Activated B cell treated with CpG ODN at 0.5 μM for 24 hours (primary cell): Measurements from ENCODE around the gene DEPP1. TPM values are rescaled to one million over a fixed set of nuclear protein-coding genes. Genes with fewer than 3 reads are reported as not detected.

ENCODE experiments used
- ATAC-seq: fragments of 200-7000 bp; cut with Tn5 transposase; one replicate; pipeline ENCODE4 v1.10.0; 2021; ENCODE audit warnings: low read depth, mild to moderate bottlenecking, moderate library complexity
- CTCF ChIA-PET: fragments of 350-600 bp; sonication (Branson Sonifier 250); formaldehyde crosslinking; loops from one replicate; lab custom pipeline; 2021; ENCODE audit warnings: antibody characterized with exemption; lab: Charles Lee
- POLR2A ChIA-PET: fragments of 350-600 bp; sonication (Branson Sonifier 250); formaldehyde crosslinking; loops from one replicate; lab custom pipeline; 2021; ENCODE audit warnings: antibody characterized with exemption; lab: Charles Lee
- DNase-seq: peaks from one replicate; pipeline ENCODE4 v3.0.0; 2022
- H3K27ac Mint-ChIP-seq: one replicate; pipeline ENCODE4 v1.8.0; 2020; ENCODE audit warnings: mixed read lengths
- H3K27me3 Mint-ChIP-seq: one replicate; pipeline ENCODE4 v1.8.0; 2021; ENCODE audit warnings: mixed read lengths
- H3K36me3 Mint-ChIP-seq: one replicate; pipeline ENCODE4 v1.8.0; 2021; ENCODE audit warnings: low read depth, mixed read lengths
- H3K4me1 Mint-ChIP-seq: one replicate; pipeline ENCODE4 v1.8.0; 2021; ENCODE audit warnings: mixed read lengths
- H3K4me3 Mint-ChIP-seq: one replicate; pipeline ENCODE4 v1.8.0; 2020; ENCODE audit warnings: mild to moderate bottlenecking, mixed read lengths
- H3K9me3 Mint-ChIP-seq: one replicate; pipeline ENCODE4 v1.8.0; 2020; ENCODE audit warnings: mixed read lengths
- CTCF ChIP-seq: fragments of 200-600 bp; IDR thresholded peaks from one replicate; pipeline ENCODE4 v1.8.0; 2022; ENCODE audit warnings: antibody characterized with exemption, mild to moderate bottlenecking
- intact Hi-C: fragments of 100-400 bp; cut with micrococcal nuclease; formaldehyde crosslinking; loops from one replicate; pipeline ENCODE4 v1.15.1; 2024
- total RNA-seq: library from RNA; stranded (reverse); gene quantifications from 2 replicates; pipeline ENCODE4 v1.2.3, GENCODE V29; 2022

Gene DEPP1
- total RNA-seq, 1 donor from 2014 or later, result 0.11 TPM

DNA sequence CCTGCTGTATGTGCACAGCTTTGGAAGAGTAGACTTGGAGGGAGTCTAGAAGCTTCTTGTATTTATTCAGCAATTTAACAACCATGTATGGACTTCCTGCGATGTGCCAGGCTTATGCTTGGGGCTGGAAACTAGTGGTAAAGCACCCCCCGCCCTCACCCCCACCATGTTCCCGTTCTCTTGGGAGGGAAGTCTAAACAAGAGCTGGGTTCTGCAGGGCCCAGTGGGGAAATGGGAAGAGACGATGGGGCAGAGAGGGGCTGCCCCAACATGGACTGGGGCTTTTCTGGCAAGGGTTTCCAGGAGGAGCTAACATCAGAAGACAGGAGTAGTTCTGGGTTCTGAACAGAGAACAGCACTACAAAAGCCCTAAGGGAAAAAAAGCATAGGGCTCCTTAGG, 11.0 kb downstream of the DEPP1 start:
- H3K27ac Mint-ChIP-seq, result peak overlapping the region; percentile 12
- DNase-seq (no peak), ATAC-seq (no peak)
- H3K4me3 Mint-ChIP-seq, result no peak overlapping the region
- intact Hi-C loops, result loop anchor here (5.0 kb wide), 1 partner anchor 1060 kb away; no protein-coding TSS in a partner anchor
- POLR2A ChIA-PET, result interaction anchor here (1.5 to 3.1 kb wide), 2 partner anchors 8 to 34 kb away, joined by 10 to 12 read pairs; partner anchors contain the start of gene RASSF4
- CTCF ChIA-PET, result interaction anchor here (1.3 to 9.5 kb wide), 2 partner anchors 9 to 34 kb away, joined by 3 to 60 read pairs; no protein-coding TSS in a partner anchor
- peaks cover 70% of the 10 kb centered on the region for H3K4me1 Mint-ChIP-seq
- no peaks in the 10 kb centered on the region for H3K27me3 Mint-ChIP-seq
- no peaks in the 10 kb centered on the region for H3K9me3 Mint-ChIP-seq
- no peaks in the 10 kb centered on the region for H3K36me3 Mint-ChIP-seq
- TF ChIP-seq CTCF, result no peak

- intact Hi-C loops, result loop anchor here (1.0 to 5.0 kb wide), 2 partner anchors 7 to 1060 kb away; no protein-coding TSS in a partner anchor
- TF ChIP-seq CTCF, result no peak
- no peak for ATAC-seq
- DNase-seq, result no peak
- H3K36me3 Mint-ChIP-seq, result no peaks in the 10 kb centered on the region
- H3K9me3 Mint-ChIP-seq, result no peaks in the 10 kb centered on the region
- ChIA-PET CTCF (interaction anchor here (1.3 to 9.5 kb wide), 2 partner anchors 9 to 34 kb away, joined by 3 to 60 read pairs; no protein-coding TSS in a partner anchor), POLR2A (interaction anchor here (1.1 to 3.1 kb wide), 2 partner anchors 21 to 34 kb away, joined by 3 to 10 read pairs; no protein-coding TSS in a partner anchor)
- no peaks in the 10 kb centered on the region for H3K27me3 Mint-ChIP-seq
- no peak overlapping the region for H3K27ac Mint-ChIP-seq
- peaks cover 70% of the 10 kb centered on the region for H3K4me1 Mint-ChIP-seq
- H3K4me3 Mint-ChIP-seq, result no peak overlapping the region
Observed at GRCh38 chr10:44966816-44967509, 11.6 kb downstream of the DEPP1 start.

DNA sequence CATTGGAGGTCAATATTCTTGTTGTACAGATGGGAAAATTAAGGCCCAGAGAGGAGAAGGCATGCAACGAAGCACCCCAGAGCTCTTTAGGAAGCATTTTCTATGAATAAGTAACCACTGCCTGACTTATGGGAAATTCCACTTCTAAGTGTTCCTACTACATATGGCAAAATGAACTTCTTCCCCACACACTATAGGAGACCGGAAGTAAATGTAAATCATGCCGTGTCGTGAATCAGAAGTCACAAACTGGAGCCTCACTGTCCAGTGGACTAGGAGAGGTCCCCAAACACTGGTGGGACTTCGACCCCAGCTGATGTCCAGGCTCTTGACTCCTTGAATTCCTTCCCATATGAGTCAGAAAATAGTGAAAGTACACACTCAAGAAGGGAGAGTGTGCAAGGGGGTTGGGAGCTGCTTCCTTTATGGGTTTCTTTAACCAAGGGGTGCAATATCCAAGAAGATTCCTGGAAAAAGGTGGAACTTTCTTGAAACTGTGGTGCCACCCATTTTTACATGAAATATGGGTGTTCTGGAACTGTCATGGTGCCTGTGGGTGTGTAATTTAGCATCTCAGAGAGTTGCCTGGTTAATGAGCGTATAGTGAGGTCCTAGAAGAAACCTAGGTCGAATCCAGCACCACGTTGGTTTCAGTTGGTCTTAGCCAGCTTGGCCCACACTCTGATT, 12.3 kb downstream of the DEPP1 start:
- Mint-ChIP-seq H3K9me3 (no peaks in the 10 kb centered on the region), H3K36me3 (no peaks in the 10 kb centered on the region), H3K27ac (no peak overlapping the region), H3K4me3 (peak overlapping the region; percentile 42), H3K4me1 (peaks cover 69% of the 10 kb centered on the region), H3K27me3 (no peaks in the 10 kb centered on the region)
- DNase-seq (no peak), ATAC-seq (peak; percentile 13)
- no peak for TF ChIP-seq CTCF
- ChIA-PET CTCF (interaction anchor here (0.9 to 9.5 kb wide), 2 partner anchors 18 to 33 kb away, joined by 3 to 60 read pairs; no protein-coding TSS in a partner anchor), POLR2A (interaction anchor here (0.8 to 3.1 kb wide), 4 partner anchors 18 to 33 kb away, joined by 3 to 10 read pairs (median 4); no protein-coding TSS in a partner anchor)
- intact Hi-C loops, result loop anchor here (1.0 to 5.0 kb wide), 2 partner anchors 8 to 1061 kb away; no protein-coding TSS in a partner anchor

GRCh38 chr10:44965651-44966097, 12.9 kb downstream of the DEPP1 start:
- Mint-ChIP-seq H3K27ac (peak overlapping the region; percentile 57), H3K9me3 (no peaks in the 10 kb centered on the region), H3K4me3 (peak overlapping the region; percentile 42), H3K4me1 (peaks cover 71% of the 10 kb centered on the region), H3K27me3 (no peaks in the 10 kb centered on the region), H3K36me3 (no peaks in the 10 kb centered on the region)
- no peak for TF ChIP-seq CTCF
- intact Hi-C loops, result loop anchor here (1.0 to 5.0 kb wide), 2 partner anchors 9 to 1062 kb away; no protein-coding TSS in a partner anchor
- CTCF ChIA-PET, result interaction anchor here (0.9 to 9.5 kb wide), 2 partner anchors 18 to 33 kb away, joined by 3 to 60 read pairs; no protein-coding TSS in a partner anchor
- ATAC-seq (peak; percentile 29), DNase-seq (no peak)
- POLR2A ChIA-PET, result interaction anchor here (0.8 to 1.1 kb wide), 3 partner anchors 18 to 33 kb away, joined by 3 to 5 read pairs (median 4); no protein-coding TSS in a partner anchor
